ENCODE results near the gene DRAXIN.

DRAXIN gene

GRCh38 chr1:11691302-11691914 lies at the start of gene DRAXIN:
Gene DRAXIN (plus strand): TSS chr1:11691710. CDS start chr1:11706259, 14,549 bp downstream.
- no peak for DNase-seq

- no peak for DNase-seq
These were observed 49.7 kb upstream of the DRAXIN start for GRCh38 chr1:11641776-11642305.

DNA sequence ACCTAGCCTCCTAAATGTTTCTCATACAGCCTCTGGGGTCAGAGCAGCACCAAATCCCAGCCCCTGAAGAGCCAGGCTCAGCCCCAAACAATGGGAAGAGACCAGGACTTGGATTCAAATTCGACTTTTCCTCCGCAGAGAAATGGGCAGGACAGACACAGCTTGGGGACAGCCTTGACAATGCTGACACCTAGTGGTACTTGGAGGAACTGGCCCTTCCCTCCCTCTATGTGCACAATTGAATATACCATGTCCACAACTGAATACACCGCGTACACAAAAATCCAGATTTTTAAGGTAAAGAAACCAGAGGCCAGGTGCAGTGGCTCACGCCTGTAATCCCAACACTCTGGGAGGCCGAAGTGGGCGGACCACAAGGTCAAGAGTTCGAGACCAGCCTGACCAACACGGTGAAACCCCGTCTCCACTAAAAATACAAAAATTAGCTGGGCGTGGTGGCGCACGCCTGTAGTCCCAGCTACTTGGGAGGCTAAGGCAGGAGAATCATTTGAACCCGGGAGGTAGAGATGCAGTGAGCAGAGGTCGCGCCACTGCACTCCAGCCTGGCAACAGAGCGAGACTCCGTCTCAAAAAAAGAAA lies 49.0 kb upstream of the DRAXIN start:
- peak; percentile 38 to 56 for DNase-seq

DNA sequence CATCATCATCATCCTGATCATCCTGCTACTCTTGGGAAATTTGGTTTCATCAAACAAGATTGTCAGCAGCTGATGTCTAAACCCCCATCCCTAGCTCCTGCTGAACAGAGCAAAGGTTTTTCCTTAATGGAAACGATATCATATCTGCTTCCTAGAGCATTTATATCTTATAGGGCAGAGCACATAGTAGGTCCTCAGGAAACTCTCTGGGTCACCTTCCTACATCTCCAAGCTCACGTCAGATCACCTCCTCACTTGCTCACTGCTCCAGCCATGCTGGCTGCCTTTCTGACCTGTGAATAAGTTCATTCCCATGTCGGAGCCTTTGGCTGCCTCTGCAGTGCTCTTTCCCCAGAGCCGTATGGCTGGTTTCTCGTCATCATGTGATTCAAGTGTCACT lies 47.7 kb upstream of the DRAXIN start:
- no peak for DNase-seq

DNA sequence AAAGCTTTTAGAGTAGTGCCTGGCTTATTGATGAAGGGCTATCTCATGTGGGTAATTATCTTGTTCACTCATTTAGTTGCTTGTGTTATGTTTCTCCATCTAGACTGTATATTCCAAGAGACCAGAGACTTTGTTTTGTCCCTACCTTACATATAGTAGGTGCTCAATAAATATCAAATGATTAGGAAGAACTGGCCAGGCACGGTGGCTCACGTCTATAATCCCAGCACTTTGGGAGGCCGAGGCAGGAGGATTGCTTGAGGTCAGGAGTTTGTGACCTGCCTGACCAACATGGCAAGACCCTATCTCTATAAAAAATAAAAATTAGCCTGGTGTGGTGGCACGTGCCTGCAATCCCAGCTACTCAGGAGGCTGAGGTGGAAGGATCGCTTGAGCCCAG lies 46.2 kb upstream of the DRAXIN start:
- no peak for DNase-seq

GRCh38 chr1:11645670-11646265 lies 45.7 kb upstream of the DRAXIN start:
- peak; percentile 70 to 86 for DNase-seq

DNA sequence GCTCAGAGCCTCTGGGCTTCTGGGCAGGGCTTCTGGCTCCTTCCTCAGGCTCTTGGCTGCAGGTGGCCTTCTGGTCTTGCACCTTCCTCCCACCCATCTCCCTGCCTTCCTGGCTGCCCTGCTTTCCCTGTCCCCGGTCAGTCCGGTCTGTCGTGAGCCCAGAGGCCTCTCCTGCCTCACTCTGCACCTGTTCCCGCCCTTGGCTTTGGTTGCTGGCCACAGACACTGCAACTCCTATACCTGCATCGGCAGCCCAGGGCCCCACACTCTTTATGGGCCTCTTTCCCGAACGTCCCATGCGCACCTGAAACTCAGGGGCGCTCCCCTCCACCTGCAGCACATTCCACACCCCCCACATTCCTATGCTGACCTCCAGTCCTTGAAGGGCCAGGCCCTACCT lies 45.2 kb upstream of the DRAXIN start:
- no peak for DNase-seq

DNA sequence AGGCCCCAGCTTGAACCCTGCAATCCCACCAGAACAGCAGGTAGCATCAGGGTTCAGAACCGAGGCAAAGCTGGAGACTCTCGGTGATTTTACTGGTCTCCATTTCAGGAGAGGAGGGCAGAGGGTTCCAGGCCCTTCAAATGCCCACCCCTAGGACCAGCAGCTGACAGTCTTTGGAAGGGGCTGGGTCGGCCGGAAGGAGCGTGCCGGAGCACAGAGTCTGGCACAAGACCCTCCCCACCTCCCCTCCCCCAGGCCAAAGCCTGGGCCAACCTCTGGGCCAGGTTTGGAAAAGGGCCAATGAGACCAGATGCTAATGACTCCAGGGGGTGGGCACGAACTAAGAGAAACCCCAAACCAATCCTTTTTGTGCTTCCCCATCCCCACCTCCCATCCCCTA lies 44.2 kb upstream of the DRAXIN start:
- no peak for DNase-seq

DNA sequence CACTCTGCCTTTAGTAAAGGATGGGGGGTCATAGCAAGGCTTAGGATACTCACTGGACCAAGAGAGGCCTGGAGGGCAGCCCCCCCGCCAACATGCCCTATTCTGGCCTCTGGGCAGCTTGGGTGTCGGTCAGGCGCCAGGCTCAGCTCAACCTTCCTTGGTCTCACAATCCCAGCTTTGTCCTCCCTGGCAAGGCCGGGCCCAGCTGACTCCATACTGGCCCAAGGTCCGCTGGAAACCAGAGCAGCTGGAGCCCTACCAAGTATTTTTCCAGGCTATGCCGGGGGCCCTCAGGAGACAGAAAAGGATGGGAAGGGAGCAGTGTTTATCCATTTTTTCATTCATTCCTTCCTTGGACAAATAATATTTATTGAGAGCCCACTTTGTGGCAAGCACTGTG lies 43.5 kb upstream of the DRAXIN start:
- no peak for DNase-seq

DNA sequence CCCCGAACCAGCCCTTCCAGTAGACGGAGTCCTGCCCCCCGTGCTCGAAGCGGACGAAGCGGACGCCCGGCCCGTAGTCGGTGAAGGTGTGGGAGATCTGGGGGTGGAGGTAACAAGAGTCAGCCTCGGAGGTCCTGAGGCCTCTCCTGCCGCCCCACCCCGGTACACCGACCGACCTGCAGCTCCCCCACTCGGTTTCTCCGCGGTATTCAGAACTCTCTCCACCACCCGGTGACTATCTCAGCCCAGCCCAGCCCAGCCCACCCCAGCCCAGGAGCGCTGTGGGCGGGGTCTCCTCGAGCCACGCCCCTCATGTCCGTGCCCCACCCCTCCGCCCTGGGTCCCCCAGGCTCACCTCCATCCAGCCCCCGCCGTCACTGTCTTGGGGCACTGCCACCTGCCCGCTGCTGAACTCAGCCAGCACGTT lies 42.8 kb upstream of the DRAXIN start:
- DNase-seq = no peak

DNA sequence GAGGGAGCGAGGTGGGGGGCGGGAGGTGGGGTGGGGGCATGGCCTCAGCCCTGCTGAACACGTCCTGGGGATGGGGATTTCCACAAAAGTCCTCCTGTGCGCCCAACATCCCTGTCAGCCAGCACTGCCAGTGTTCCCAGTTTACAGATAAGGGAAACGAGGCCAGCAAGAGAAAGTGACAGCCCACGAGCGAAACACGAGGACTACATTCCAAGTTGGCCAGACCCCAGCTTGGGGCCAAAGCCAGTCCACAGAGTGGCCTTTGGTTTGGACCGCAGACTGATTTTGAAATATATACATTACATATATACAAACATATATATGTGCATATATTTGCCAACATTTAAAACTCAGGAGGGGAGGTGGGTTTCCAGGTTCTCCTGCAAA lies 42.3 kb upstream of the DRAXIN start:
- DNase-seq = no peak

- no peak for DNase-seq
These were observed 41.7 kb upstream of the DRAXIN start for GRCh38 chr1:11649624-11650330.

- peak; percentile 66 to 86 for DNase-seq
These were observed 41.0 kb upstream of the DRAXIN start for GRCh38 chr1:11650331-11650991.

DNA sequence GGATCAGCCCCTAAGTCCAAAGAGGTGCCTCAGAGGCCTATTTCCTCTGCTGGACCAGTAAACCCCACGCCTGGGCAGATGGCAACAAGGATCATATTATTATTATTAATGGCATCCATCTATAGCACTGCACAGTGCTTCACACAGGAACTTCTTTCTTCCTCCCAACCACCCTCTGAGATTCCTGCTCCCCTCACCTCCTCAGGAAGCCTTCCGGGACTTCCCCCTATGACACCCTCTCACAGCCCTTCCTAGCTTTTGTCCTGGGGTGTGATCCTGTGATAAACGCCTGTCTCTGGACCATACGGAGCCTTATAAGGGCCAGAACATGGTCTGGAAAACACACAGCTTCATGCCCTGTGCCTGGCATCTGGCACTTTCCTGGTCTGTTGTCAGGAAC lies 40.5 kb upstream of the DRAXIN start:
- no peak for DNase-seq

GRCh38 chr1:11652203-11652780 lies 39.2 kb upstream of the DRAXIN start:
- DNase-seq = no peak

GRCh38 chr1:11653101-11653860 lies 38.2 kb upstream of the DRAXIN start:
- DNase-seq = peak in 1 of 2 experiments; percentile 5

GRCh38 chr1:11653861-11654136 lies 37.7 kb upstream of the DRAXIN start:
- DNase-seq = no peak

DNA sequence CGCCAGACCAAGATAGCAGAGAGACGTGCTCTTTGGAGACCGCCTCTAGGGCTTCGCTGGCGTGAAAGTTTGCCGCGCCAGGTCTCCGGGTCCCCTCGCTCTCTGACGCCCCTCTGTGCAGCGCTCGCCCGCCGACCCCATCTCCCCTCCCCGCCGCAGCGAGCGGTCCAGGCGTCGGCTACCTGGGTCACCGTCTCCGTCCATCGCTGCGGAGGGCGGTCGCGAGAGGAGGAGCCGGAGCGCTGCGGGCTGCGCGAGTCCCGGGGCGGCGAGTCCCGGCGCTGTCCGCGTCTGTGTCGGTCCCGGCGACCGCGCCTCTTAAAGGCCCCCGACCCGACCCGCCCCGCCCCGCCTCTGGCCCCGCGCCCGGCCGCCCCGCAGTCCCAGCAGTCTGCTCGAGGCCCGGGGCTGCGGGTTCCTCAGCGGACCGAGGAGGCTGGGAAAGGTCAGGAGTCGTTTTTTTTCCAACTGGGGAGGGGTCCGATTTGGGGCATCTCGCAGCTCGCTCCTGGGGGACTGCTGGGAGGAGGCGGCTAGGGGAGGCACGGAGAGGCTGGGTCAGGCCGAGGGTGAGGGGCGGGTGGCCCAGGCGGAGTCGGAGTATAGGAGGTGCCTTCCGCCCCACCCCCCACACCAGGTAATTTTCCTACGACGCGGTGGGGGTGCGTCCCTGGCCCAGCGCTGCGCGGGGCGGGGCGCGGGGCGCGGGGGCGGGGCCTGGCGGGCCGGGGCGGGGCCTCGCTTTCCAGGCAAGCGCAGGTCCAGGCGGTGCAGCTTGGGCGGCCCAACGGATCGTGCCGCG lies 37.2 kb upstream of the DRAXIN start, which contains the start of the genes FBXO2 and FBXO44:
Gene FBXO2, minus strand, starts transcription at position 293 of the 802 bp plus-strand sequence. Its CDS starts 89 bp downstream, at position 204.
Gene FBXO44, plus strand, starts transcription at position 741 of the 802 bp plus-strand sequence. CDS start 959 bp downstream, outside the sequence.
- DNase-seq = no peak

DNA sequence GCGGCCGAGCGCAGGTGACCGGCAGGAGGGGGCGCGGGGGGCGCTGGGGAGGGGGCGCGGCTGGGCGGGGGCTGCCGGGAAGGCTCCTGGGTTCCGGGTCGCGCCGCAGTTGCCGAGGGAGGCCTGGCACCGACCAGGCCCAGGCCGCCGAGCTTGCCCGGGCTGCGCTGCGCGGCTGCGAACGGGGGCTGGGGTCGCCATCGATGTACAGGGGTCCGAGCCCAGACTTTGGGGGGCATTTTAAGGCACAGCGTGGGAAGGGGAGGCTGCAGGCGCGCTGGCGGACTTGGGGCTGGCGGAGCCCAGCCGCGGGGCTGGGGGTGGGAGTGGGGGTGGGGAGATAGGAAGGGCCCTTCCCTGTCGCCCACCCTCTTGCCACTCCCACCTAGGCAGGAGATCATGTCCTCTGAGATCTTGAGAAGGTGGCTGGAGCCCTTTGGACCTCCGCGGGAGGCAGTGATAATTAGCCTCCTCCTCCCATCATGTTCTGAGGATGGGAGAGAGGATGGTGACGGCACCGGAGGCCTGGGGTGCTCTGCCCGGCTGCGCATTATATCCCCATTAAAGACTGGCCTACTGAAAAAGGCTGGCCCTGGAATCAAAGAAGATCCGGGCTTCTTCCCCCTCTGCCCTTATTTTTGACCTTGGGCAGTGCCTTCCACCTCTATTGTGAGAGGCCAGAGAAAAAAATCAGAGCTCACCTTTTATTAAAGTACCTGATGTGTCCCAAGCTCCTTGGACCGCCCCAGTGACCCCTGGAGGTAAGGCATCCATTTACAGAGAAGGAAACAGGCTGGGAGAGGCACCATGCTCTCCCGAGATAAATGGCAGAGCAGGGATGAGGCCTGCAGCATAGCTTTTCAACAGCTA lies 36.3 kb upstream of the DRAXIN start:
- no peak for DNase-seq

DNA sequence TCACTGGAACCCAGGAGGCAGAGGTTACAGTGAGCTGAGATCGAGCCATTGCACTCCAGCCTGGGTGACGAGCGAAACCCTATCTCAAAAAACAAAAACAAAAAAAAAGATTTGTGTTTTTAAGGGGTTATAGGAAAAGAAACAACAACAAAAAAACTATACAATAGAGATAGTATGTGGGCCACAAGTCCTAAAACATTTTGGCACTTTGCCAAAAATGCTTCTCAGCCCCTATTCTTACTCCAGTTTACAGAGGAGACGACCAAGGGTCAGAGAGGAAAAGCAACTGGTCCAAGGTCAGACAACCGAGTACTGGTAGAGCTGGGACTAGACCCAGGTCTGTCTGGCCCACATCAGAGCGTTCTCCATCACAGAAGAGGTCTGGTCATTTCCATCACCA lies 33.9 kb upstream of the DRAXIN start:
- DNase-seq = no peak
